SU-DHL-6 (cell line): ENCODE results near the gene HAGH.

Source experiments
- EZH2phosphoT487 ChIP-seq: fragments of 200-600 bp; sonication (generic), shearing (Covaris generic); conservative IDR thresholded peaks from 2 replicates; pipeline ENCODE4 v1.6.1; 2018; ENCODE audit warnings: mild to moderate bottlenecking, antibody characterized with exemption, low read length, moderate library complexity, mixed read lengths
- TF ChIP-seq, protein P1 (sequence below): fragments of 200-600 bp; sonication (generic); IDR thresholded peaks from one replicate; pipeline ENCODE4 v1.5.1; 2017; ENCODE audit warnings: antibody characterized with exemption, mild to moderate bottlenecking, low read length, moderate library complexity; ENCODE audit not compliant: insufficient read depth, poor library complexity, severe bottlenecking

DNA sequence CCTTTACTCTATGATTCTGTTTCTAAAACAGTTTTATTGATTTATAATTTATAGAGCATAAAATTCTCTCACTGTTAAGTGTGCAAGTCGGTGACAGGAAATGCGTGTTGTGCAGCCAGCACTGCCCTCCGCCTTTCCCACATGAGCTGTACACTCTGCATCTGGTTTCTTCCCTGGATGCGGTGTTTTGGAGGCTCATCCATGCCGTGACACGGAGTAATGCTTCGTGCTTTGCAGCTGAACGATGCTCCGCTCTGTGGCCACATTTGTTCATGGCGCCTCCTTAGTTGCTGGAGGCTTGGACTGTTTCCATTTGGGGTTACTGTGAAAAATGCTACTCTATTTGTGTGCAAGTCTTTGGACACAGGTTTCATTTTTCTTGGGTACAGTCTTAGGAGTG lies 25.9 kb downstream of the HAGH start:
- TF ChIP-seq, protein P1, sequence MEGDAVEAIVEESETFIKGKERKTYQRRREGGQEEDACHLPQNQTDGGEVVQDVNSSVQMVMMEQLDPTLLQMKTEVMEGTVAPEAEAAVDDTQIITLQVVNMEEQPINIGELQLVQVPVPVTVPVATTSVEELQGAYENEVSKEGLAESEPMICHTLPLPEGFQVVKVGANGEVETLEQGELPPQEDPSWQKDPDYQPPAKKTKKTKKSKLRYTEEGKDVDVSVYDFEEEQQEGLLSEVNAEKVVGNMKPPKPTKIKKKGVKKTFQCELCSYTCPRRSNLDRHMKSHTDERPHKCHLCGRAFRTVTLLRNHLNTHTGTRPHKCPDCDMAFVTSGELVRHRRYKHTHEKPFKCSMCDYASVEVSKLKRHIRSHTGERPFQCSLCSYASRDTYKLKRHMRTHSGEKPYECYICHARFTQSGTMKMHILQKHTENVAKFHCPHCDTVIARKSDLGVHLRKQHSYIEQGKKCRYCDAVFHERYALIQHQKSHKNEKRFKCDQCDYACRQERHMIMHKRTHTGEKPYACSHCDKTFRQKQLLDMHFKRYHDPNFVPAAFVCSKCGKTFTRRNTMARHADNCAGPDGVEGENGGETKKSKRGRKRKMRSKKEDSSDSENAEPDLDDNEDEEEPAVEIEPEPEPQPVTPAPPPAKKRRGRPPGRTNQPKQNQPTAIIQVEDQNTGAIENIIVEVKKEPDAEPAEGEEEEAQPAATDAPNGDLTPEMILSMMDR = no peak
- no peak for TF ChIP-seq EZH2phosphoT487
